ENCODE results near the gene RSPH9. TPM values are rescaled to one million over a fixed set of nuclear protein-coding genes. Genes with fewer than 3 reads are reported as not detected.
A peak's percentile ranks its signal among the peaks of the same experiment; 100 is the strongest.
"Not testable (repeated sequence)": the region's sequence is repeated elsewhere in the genome, so short reads cannot be mapped to it uniquely, and the experiment has no call there.

The RSPH9 gene
- total RNA-seq, 1 donor: 0.42 TPM

GRCh38 chr6:43623880-43624785 is 20.7 kb upstream of the RSPH9 start:
- no peaks in the 10 kb centered on the region for H3K9me3 ChIP-seq (ENCODE audit: low read depth, low read length)
- H3K4me3 ChIP-seq (ENCODE audit: low read length): no peak overlapping the region
- no peaks in the 10 kb centered on the region for H3K27me3 ChIP-seq (ENCODE audit: insufficient read depth, low read length)
- peaks cover 29% of the 10 kb centered on the region for H3K4me1 ChIP-seq (ENCODE audit: insufficient read depth, low read length)

GRCh38 chr6:43624786-43625288 is 20.0 kb upstream of the RSPH9 start:
- H3K4me3 ChIP-seq (ENCODE audit: low read length): no peak overlapping the region
- peaks cover 29% of the 10 kb centered on the region for H3K4me1 ChIP-seq (ENCODE audit: insufficient read depth, low read length)
- H3K27me3 ChIP-seq (ENCODE audit: insufficient read depth, low read length): no peaks in the 10 kb centered on the region
- H3K9me3 ChIP-seq (ENCODE audit: low read depth, low read length): no peaks in the 10 kb centered on the region

GRCh38 chr6:43625393-43625992 is 19.3 kb upstream of the RSPH9 start:
- no peaks in the 10 kb centered on the region for H3K9me3 ChIP-seq (ENCODE audit: low read depth, low read length)
- no peaks in the 10 kb centered on the region for H3K27me3 ChIP-seq (ENCODE audit: insufficient read depth, low read length)
- no peak overlapping the region for H3K4me3 ChIP-seq (ENCODE audit: low read length)
- peaks cover 36% of the 10 kb centered on the region for H3K4me1 ChIP-seq (ENCODE audit: insufficient read depth, low read length)

- Histone ChIP-seq H3K4me3 (ENCODE audit: low read length) (no peak overlapping the region), H3K4me1 (ENCODE audit: insufficient read depth, low read length) (peaks cover 46% of the 10 kb centered on the region), H3K9me3 (ENCODE audit: low read depth, low read length) (no peaks in the 10 kb centered on the region), H3K27me3 (ENCODE audit: insufficient read depth, low read length) (no peaks in the 10 kb centered on the region)
These were observed 17.6 kb upstream of the RSPH9 start for GRCh38 chr6:43627008-43627825.

- peaks cover 49% of the 10 kb centered on the region for H3K4me1 ChIP-seq (ENCODE audit: insufficient read depth, low read length)
- H3K4me3 ChIP-seq (ENCODE audit: low read length): peak overlapping the region; percentile 96
- H3K9me3 ChIP-seq (ENCODE audit: low read depth, low read length): no peaks in the 10 kb centered on the region
- no peaks in the 10 kb centered on the region for H3K27me3 ChIP-seq (ENCODE audit: insufficient read depth, low read length)
These were observed 16.3 kb upstream of the RSPH9 start for GRCh38 chr6:43628393-43629103.

- H3K27me3 ChIP-seq (ENCODE audit: insufficient read depth, low read length): no peaks in the 10 kb centered on the region
- H3K4me3 ChIP-seq (ENCODE audit: low read length): peak within 1 kb of the TSS; percentile 96
- peaks cover 49% of the 10 kb centered on the region for H3K4me1 ChIP-seq (ENCODE audit: insufficient read depth, low read length)
- no peaks in the 10 kb centered on the region for H3K9me3 ChIP-seq (ENCODE audit: low read depth, low read length)
These were observed 15.7 kb upstream of the RSPH9 start, which contains the start of gene GTPBP2 for GRCh38 chr6:43629104-43629504. GTPBP2 (minus strand) TSS chr6:43629264; CDS start chr6:43629162, 102 bp downstream.

GRCh38 chr6:43629505-43630300 is 15.1 kb upstream of the RSPH9 start:
- Histone ChIP-seq H3K4me1 (ENCODE audit: insufficient read depth, low read length) (peaks cover 49% of the 10 kb centered on the region), H3K27me3 (ENCODE audit: insufficient read depth, low read length) (no peaks in the 10 kb centered on the region), H3K9me3 (ENCODE audit: low read depth, low read length) (no peaks in the 10 kb centered on the region), H3K4me3 (ENCODE audit: low read length) (peak overlapping the region; percentile 96)

- no peak overlapping the region for H3K4me3 ChIP-seq (ENCODE audit: low read length)
- peaks cover 55% of the 10 kb centered on the region for H3K4me1 ChIP-seq (ENCODE audit: insufficient read depth, low read length)
- no peaks in the 10 kb centered on the region for H3K9me3 ChIP-seq (ENCODE audit: low read depth, low read length)
- no peaks in the 10 kb centered on the region for H3K27me3 ChIP-seq (ENCODE audit: insufficient read depth, low read length)
These were observed 13.7 kb upstream of the RSPH9 start for GRCh38 chr6:43630980-43631619.

GRCh38 chr6:43633002-43633401 is 11.8 kb upstream of the RSPH9 start:
- H3K27me3 ChIP-seq (ENCODE audit: insufficient read depth, low read length); H3K9me3 ChIP-seq (ENCODE audit: low read depth, low read length); H3K4me3 ChIP-seq (ENCODE audit: low read length): not testable (repeated sequence)
- peaks cover 55% of the 10 kb centered on the region for H3K4me1 ChIP-seq (ENCODE audit: insufficient read depth, low read length)

- no peak overlapping the region for H3K4me3 ChIP-seq (ENCODE audit: low read length)
- no peaks in the 10 kb centered on the region for H3K27me3 ChIP-seq (ENCODE audit: insufficient read depth, low read length)
- H3K4me1 ChIP-seq (ENCODE audit: insufficient read depth, low read length): peaks cover 58% of the 10 kb centered on the region
- no peaks in the 10 kb centered on the region for H3K9me3 ChIP-seq (ENCODE audit: low read depth, low read length)
These were observed 10.0 kb upstream of the RSPH9 start for GRCh38 chr6:43634702-43635303.

GRCh38 chr6:43635387-43636307 is 9.2 kb upstream of the RSPH9 start, which contains the start of gene MAD2L1BP:
MAD2L1BP (plus strand) TSS chr6:43635840; CDS start chr6:43635876, 36 bp downstream.
- Histone ChIP-seq H3K9me3 (ENCODE audit: low read depth, low read length) (no peaks in the 10 kb centered on the region), H3K4me1 (ENCODE audit: insufficient read depth, low read length) (peaks cover 50% of the 10 kb centered on the region), H3K4me3 (ENCODE audit: low read length) (peak within 1 kb of the TSS; percentile 96), H3K27me3 (ENCODE audit: insufficient read depth, low read length) (no peaks in the 10 kb centered on the region)

- Histone ChIP-seq H3K27me3 (ENCODE audit: insufficient read depth, low read length) (no peaks in the 10 kb centered on the region), H3K4me1 (ENCODE audit: insufficient read depth, low read length) (peaks cover 44% of the 10 kb centered on the region), H3K9me3 (ENCODE audit: low read depth, low read length) (no peaks in the 10 kb centered on the region), H3K4me3 (ENCODE audit: low read length) (peak overlapping the region; percentile 96)
These were observed 8.6 kb upstream of the RSPH9 start for GRCh38 chr6:43636308-43636659.

Data from mononuclear cell (primary cell).